Measurements from ENCODE around the gene PLCB2. TPM values are rescaled to one million over a fixed set of nuclear protein-coding genes. Genes with fewer than 3 reads are reported as not detected.

Gene PLCB2
- total RNA-seq, 1 donor from 2014 or later, result 4.1 TPM

- no peak for FAIRE-seq
- peak; percentile 79 to 86 for DNase-seq (ENCODE audit: low spot score in 2 of 2)
Observed at GRCh38 chr15:40340740-40341400, 33.1 kb upstream of the PLCB2 start, which contains the start of gene CCDC9B. Gene CCDC9B, minus strand, starts transcription at chr15:40340939. Its CDS starts 120 bp downstream, at chr15:40340819.

GRCh38 chr15:40340038-40340739, 32.5 kb upstream of the PLCB2 start:
- FAIRE-seq (no peak), DNase-seq (ENCODE audit: low spot score in 2 of 2) (peak in 1 of 2 donors; percentile 73)

- FAIRE-seq, result no peak
- DNase-seq (ENCODE audit: low spot score in 2 of 2), result no peak
Observed at GRCh38 chr15:40339621-40339945, 31.8 kb upstream of the PLCB2 start.

- FAIRE-seq, result no peak
Observed at GRCh38 chr15:40338921-40339620, 31.3 kb upstream of the PLCB2 start.

GRCh38 chr15:40338041-40338657, 30.4 kb upstream of the PLCB2 start:
- no peak for FAIRE-seq
- DNase-seq (ENCODE audit: low spot score in 2 of 2), result peak in 1 of 2 donors; percentile 79

More at GRCh38 chr15:40338921-40339620, 31.3 kb upstream of the PLCB2 start:
- peak; percentile 70 to 76 for DNase-seq (ENCODE audit: low spot score in 2 of 2)

- FAIRE-seq (no peak), DNase-seq (ENCODE audit: low spot score in 2 of 2) (no peak)
Observed at GRCh38 chr15:40337597-40337996, 29.9 kb upstream of the PLCB2 start.

- FAIRE-seq (no peak), DNase-seq (ENCODE audit: low spot score in 2 of 2) (no peak)
Observed at GRCh38 chr15:40336744-40337122, 29.0 kb upstream of the PLCB2 start.

- DNase-seq (ENCODE audit: low spot score in 2 of 2), result no peak
- no peak for FAIRE-seq
Observed at GRCh38 chr15:40335938-40336743, 28.4 kb upstream of the PLCB2 start.

GRCh38 chr15:40334941-40335795, 27.4 kb upstream of the PLCB2 start:
- no peak for DNase-seq (ENCODE audit: low spot score in 2 of 2)
- no peak for FAIRE-seq

GRCh38 chr15:40334541-40334940, 26.8 kb upstream of the PLCB2 start:
- no peak for DNase-seq (ENCODE audit: low spot score in 2 of 2)
- FAIRE-seq, result no peak

- DNase-seq (ENCODE audit: low spot score in 2 of 2) (peak in 1 of 2 donors; percentile 59), FAIRE-seq (no peak)
Observed at GRCh38 chr15:40333922-40334492, 26.3 kb upstream of the PLCB2 start.

GRCh38 chr15:40332113-40332781, 24.5 kb upstream of the PLCB2 start:
- DNase-seq (ENCODE audit: low spot score in 2 of 2) (no peak), FAIRE-seq (no peak)

- FAIRE-seq (no peak), DNase-seq (ENCODE audit: low spot score in 2 of 2) (no peak)
Observed at GRCh38 chr15:40331637-40332036, 23.9 kb upstream of the PLCB2 start.

- DNase-seq (ENCODE audit: low spot score in 2 of 2) (no peak), FAIRE-seq (no peak)
Observed at GRCh38 chr15:40331026-40331425, 23.3 kb upstream of the PLCB2 start.

GRCh38 chr15:40330368-40330836, 22.7 kb upstream of the PLCB2 start:
- no peak for FAIRE-seq

GRCh38 chr15:40329804-40330203, 22.1 kb upstream of the PLCB2 start:
- FAIRE-seq, result no peak

More at GRCh38 chr15:40330368-40330836, 22.7 kb upstream of the PLCB2 start:
- no peak for DNase-seq (ENCODE audit: low spot score in 2 of 2)

GRCh38 chr15:40328751-40329150, 21.0 kb upstream of the PLCB2 start:
- DNase-seq (ENCODE audit: low spot score in 2 of 2), result no peak
- FAIRE-seq, result no peak

More at GRCh38 chr15:40329804-40330203, 22.1 kb upstream of the PLCB2 start:
- no peak for DNase-seq (ENCODE audit: low spot score in 2 of 2)

- DNase-seq (ENCODE audit: low spot score in 2 of 2) (no peak), FAIRE-seq (no peak)
Observed at GRCh38 chr15:40328176-40328575, 20.4 kb upstream of the PLCB2 start.
